ENCODE data around the gene CCR4. TPM values are rescaled to one million over a fixed set of nuclear protein-coding genes. Genes with fewer than 3 reads are reported as not detected.
"Not testable (repeated sequence)": the region's sequence is repeated elsewhere in the genome, so short reads cannot be mapped to it uniquely, and the experiment has no call there.

CCR4 gene
- total and polyA plus RNA-seq, 2 of the 13 experiments (the other 11 are each of a cell fraction or from before 2014, with no cell fraction given): 0.04 to 0.05 TPM

- Histone ChIP-seq H3K9ac (ENCODE audit: insufficient read depth, low read depth, low read length) (no peak overlapping the region), H3K79me2 (ENCODE audit: insufficient read depth, low read length) (no peaks in the 10 kb centered on the region), H3K4me1 (ENCODE audit: insufficient read depth, low read length) (no peaks in the 10 kb centered on the region), H4K20me1 (ENCODE audit: insufficient read depth, low read length) (no peaks in the 10 kb centered on the region), H3K4me2 (ENCODE audit: low read depth, low read length) (no peak overlapping the region), H2AFZ (ENCODE audit: low read length) (no peak overlapping the region), H3K36me3 (replicated peaks in 1 of 2; ENCODE audit: control insufficient read depth in 1 of 2, insufficient read depth in 2 of 2, low read length in 2 of 2) (no peaks in the 10 kb centered on the region), H3K27ac (ENCODE audit: extremely low read length, insufficient read depth, low read length) (no peak overlapping the region), H3K4me3 (replicated peaks in 1 of 3; ENCODE audit: insufficient read depth in 1 of 3, low read depth in 2 of 3, low read length in 3 of 3) (no peak overlapping the region), H3K27me3 (ENCODE audit: control insufficient read depth in 1 of 2, insufficient read depth in 2 of 2, low read length in 2 of 2) (no peaks in the 10 kb centered on the region; a peak in 1 of 5 replicates), H3K9me3 (ENCODE audit: low read length) (no peaks in the 10 kb centered on the region)
- intact Hi-C loops (cut with micrococcal nuclease; ENCODE audit: unreplicated experiment): loop anchor here (10.0 kb wide), 1 partner anchor 64 kb away; no protein-coding TSS in a partner anchor
- WGBS (ENCODE audit: low lambda C conversion rate): 87% methylated on average over 12 of the region's 16 CpGs
- in situ Hi-C loops (cut with HindIII; ENCODE audit: extremely low pct_ligation_motif_present, low pct_unique_long_range_greater_than_20kb): no loop called here
- ATAC-seq (no peak), FAIRE-seq (no peak), DNase-seq (ENCODE audit: low spot score) (no peak)
- TF ChIP-seq SIN3B (IDR thresholded peaks at IDR 0.05; ENCODE audit: low read length): no peak
- 0 out of 2 replicates have a peak, but pooled peaks have one; percentile 43 for TF ChIP-seq NFYB (CRISPR knock-in tag; IDR thresholded peaks at IDR 0.05)
- ChIA-PET POLR2A (interaction anchor here (0.6 kb wide), 1 partner anchor 410 kb away, joined by 3 read pairs; no protein-coding TSS in a partner anchor), CTCF (ENCODE audit: low intra/inter-chr PET ratio, low total read pairs) (no interaction called here)
- BruUV-seq (replicated peaks): no TSS peak
These were observed 10.7 kb upstream of the CCR4 start for GRCh38 chr3:32940726-32941125.

GRCh38 chr3:32945136-32945535 lies 6.3 kb upstream of the CCR4 start:
- Histone ChIP-seq H3K27ac (ENCODE audit: extremely low read length, insufficient read depth, low read length) (no peak overlapping the region), H3K79me2 (ENCODE audit: insufficient read depth, low read length) (no peaks in the 10 kb centered on the region), H3K4me2 (ENCODE audit: low read depth, low read length) (no peak overlapping the region), H3K9me3 (ENCODE audit: low read length) (no peaks in the 10 kb centered on the region), H3K36me3 (replicated peaks in 1 of 2; ENCODE audit: control insufficient read depth in 1 of 2, insufficient read depth in 2 of 2, low read length in 2 of 2) (no peaks in the 10 kb centered on the region), H3K4me1 (ENCODE audit: insufficient read depth, low read length) (peaks cover 14% of the 10 kb centered on the region; the same call in 1 of the 2 replicates), H3K9ac (ENCODE audit: insufficient read depth, low read depth, low read length) (no peak overlapping the region), H3K4me3 (replicated peaks in 1 of 3; ENCODE audit: insufficient read depth in 1 of 3, low read depth in 2 of 3, low read length in 3 of 3) (no peak overlapping the region), H3K27me3 (ENCODE audit: control insufficient read depth in 1 of 2, insufficient read depth in 2 of 2, low read length in 2 of 2) (no peaks in the 10 kb centered on the region), H4K20me1 (ENCODE audit: insufficient read depth, low read length) (no peaks in the 10 kb centered on the region), H2AFZ (ENCODE audit: low read length) (no peak overlapping the region)
- CTCF ChIA-PET (ENCODE audit: low intra/inter-chr PET ratio, low total read pairs): no interaction called here
- ATAC-seq (no peak), DNase-seq (ENCODE audit: low spot score) (no peak), FAIRE-seq (no peak)
- intact Hi-C loops (cut with micrococcal nuclease; ENCODE audit: unreplicated experiment): loop anchor here (5.0 to 10.0 kb wide), 2 partner anchors 60 to 427 kb away; no protein-coding TSS in a partner anchor
- in situ Hi-C loops (cut with HindIII; ENCODE audit: extremely low pct_ligation_motif_present, low pct_unique_long_range_greater_than_20kb): no loop called here
- no TSS peak for BruUV-seq (replicated peaks)
- TF ChIP-seq ZBTB43 (CRISPR knock-in tag; conservative IDR thresholded peaks at IDR 0.05) (no peak), SP140L (CRISPR knock-in tag; IDR thresholded peaks at IDR 0.05; ENCODE audit: borderline replicate concordance) (no peak), SIN3A (IDR thresholded peaks at IDR 0.05; ENCODE audit: borderline replicate concordance, low read depth, low read length) (no peak), STAG1 (CRISPR knock-in tag; IDR thresholded peaks at IDR 0.05) (peak; percentile 15; the same call in 1 of the 2 replicates)
- POLR2A ChIA-PET: no interaction called here
- WGBS (ENCODE audit: low lambda C conversion rate): 44% methylated on average over 3 of the region's 3 CpGs

GRCh38 chr3:32945598-32945997 lies 5.8 kb upstream of the CCR4 start:
- in situ Hi-C loops (cut with HindIII; ENCODE audit: extremely low pct_ligation_motif_present, low pct_unique_long_range_greater_than_20kb); H3K27me3 ChIP-seq (ENCODE audit: control insufficient read depth in 1 of 2, insufficient read depth in 2 of 2, low read length in 2 of 2); H4K20me1 ChIP-seq (ENCODE audit: insufficient read depth, low read length); H2AFZ ChIP-seq (ENCODE audit: low read length); FAIRE-seq; H3K9ac ChIP-seq (ENCODE audit: insufficient read depth, low read depth, low read length); H3K36me3 ChIP-seq (replicated peaks in 1 of 2; ENCODE audit: control insufficient read depth in 1 of 2, insufficient read depth in 2 of 2, low read length in 2 of 2); H3K27ac ChIP-seq (ENCODE audit: extremely low read length, insufficient read depth, low read length); H3K4me2 ChIP-seq (ENCODE audit: low read depth, low read length); ATAC-seq; POLR2A ChIA-PET; H3K4me3 ChIP-seq (replicated peaks in 1 of 3; ENCODE audit: insufficient read depth in 1 of 3, low read depth in 2 of 3, low read length in 3 of 3); BruUV-seq (replicated peaks); DNase-seq (ENCODE audit: low spot score); H3K79me2 ChIP-seq (ENCODE audit: insufficient read depth, low read length); H3K9me3 ChIP-seq (ENCODE audit: low read length): not testable (repeated sequence)
- 45% methylated on average over 11 of the region's 12 CpGs for WGBS (ENCODE audit: low lambda C conversion rate)
- peaks cover 14% of the 10 kb centered on the region; the same call in 1 of the 2 replicates for H3K4me1 ChIP-seq (ENCODE audit: insufficient read depth, low read length)
- intact Hi-C loops (cut with micrococcal nuclease; ENCODE audit: unreplicated experiment): loop anchor here (5.0 to 10.0 kb wide), 2 partner anchors 59 to 427 kb away; no protein-coding TSS in a partner anchor
- CTCF ChIA-PET (ENCODE audit: low intra/inter-chr PET ratio, low total read pairs): interaction anchor here (4.6 kb wide), 1 partner anchor 129 kb away, joined by 38 read pairs; no protein-coding TSS in a partner anchor

All from HepG2 (cell line).